Uterus (tissue), 4 donors: Measurements from ENCODE around the gene ZNF446. TPM values are rescaled to one million over a fixed set of nuclear protein-coding genes. Genes with fewer than 3 reads are reported as not detected.

Experiments used
- DNase-seq, 2 donors: peaks; one replicate each; pipeline ENCODE4 v3.0.0-alpha.2; 2019 to 2020
- H3K27ac ChIP-seq, 2 donors: fragments of 200-600 bp; sonication (generic); 1 replicate in 1 of 2; 2 replicates in 1 of 2; pipeline ENCODE4 v1.5.1; 2016 to 2018
- H3K27me3 ChIP-seq, 2 donors: fragments of 200-600 bp; sonication (generic); one replicate each; pipeline ENCODE4 v1.5.1; 2018 to 2019; ENCODE audit warnings: control low read depth in 1 of 2
- H3K36me3 ChIP-seq, 2 donors: fragments of 200-600 bp; sonication (generic); one replicate each; pipeline ENCODE4 v1.5.1; 2019; ENCODE audit warnings: control low read depth in 1 of 2
- H3K4me1 ChIP-seq, 2 donors: fragments of 200-600 bp; sonication (generic); one replicate each; pipeline ENCODE4 v1.5.1; 2018 to 2019; ENCODE audit warnings: control low read depth in 1 of 2
- H3K4me3 ChIP-seq, 2 donors: fragments of 200-600 bp; sonication (generic); 1 replicate in 1 of 2; 2 replicates in 1 of 2; pipeline ENCODE4 v1.5.1; 2018 to 2019; ENCODE audit warnings: mild to moderate bottlenecking in 1 of 2
- H3K9me3 ChIP-seq, 2 donors: fragments of 200-600 bp; sonication (generic); one replicate each; pipeline ENCODE4 v1.5.1; 2019; ENCODE audit warnings: control low read depth in 1 of 2
- POLR2A ChIP-seq, 2 donors: fragments of 450-650 bp; IDR thresholded peaks; one replicate each; pipeline ENCODE4 v1.6.1; 2016; ENCODE audit warnings: antibody characterized with exemption in 2 of 2, mild to moderate bottlenecking in 1 of 2, moderate library complexity in 1 of 2
- intact Hi-C: fragments of 100-400 bp; cut with DNase I; formaldehyde crosslinking; loops from one replicate; pipeline ENCODE4 v1.15.1; 2023; ENCODE audit warnings: low total_unique reads
- total RNA-seq, 4 donors: library from RNA; depleted of rRNA in 3 of 4; stranded (reverse); fragments of >200 nt in 3 of 4; gene quantifications; one replicate each; pipeline versions ENCODE4 v1.1.0 to v1.2.4, GENCODE V29; 2014 to 2023
- TF ChIP-seq, protein P1 (sequence below), 4 experiments: fragments of 200-600 bp in 2 of 4; fragments of 450-650 bp in 2 of 4; sonication (generic) in 2 of 4; IDR thresholded peaks; one replicate each; pipeline ENCODE4 v1.5.1; 2016 to 2019; ENCODE audit warnings: antibody characterized with exemption in 4 of 4, mild to moderate bottlenecking in 2 of 4, moderate library complexity in 1 of 4
- donor health status: DM: yes; HTN: yes; CAD: no.

The ZNF446 gene
- total RNA-seq, 4 donors from 2014 or later = 1.8 to 18.7 (median 11.4) TPM

DNA sequence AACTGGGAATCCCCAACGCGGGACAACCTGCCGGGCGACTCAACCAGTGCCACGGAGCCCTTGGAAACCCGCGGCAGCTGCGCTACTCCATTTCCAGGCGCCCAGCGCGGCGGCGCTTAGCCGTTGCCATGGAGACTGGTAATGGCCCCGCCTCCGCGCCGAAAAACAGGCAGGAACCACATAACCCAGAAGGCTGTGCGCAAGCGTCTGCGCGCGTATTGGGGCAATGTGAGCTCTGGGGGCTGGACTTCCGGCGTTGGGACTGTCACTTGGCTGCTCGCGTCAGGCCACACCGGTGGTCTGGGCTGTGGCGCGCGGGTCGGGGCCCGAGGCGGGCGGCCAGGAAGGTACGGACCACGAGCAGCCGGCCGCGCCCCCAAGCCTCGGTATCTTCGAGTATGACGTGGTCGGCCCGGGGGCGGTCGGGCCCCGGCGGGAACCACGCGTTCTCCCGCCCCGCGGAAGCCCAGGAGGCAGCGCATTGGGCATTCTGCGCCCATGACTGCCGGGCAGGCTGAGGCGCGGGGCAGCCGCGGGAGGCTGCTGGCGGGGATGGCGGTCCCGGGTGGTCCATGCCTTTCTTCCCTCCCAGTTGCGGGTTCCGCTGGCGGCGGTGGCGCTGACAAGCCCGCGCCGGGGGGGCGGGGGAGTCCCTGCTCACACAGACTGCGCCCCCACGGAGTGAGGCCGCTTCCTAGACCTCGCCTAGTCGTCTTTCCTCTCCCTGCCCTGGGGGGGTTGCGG lies 24.6 kb upstream of the ZNF446 start, which contains the start of gene ZNF324B:
ZNF324B (plus strand) TSS at position 265 of the 744 bp plus-strand sequence. CDS start 2,080 bp downstream, outside the sequence.
- Histone ChIP-seq H3K9me3 (no peaks in the 10 kb centered on the region), H3K27me3 (no peaks in the 10 kb centered on the region), H3K36me3 (no peaks in the 10 kb centered on the region), H3K4me3 (peak within 1 kb of the TSS; percentile 70 to 78), H3K27ac (peak within 1 kb of the TSS; percentile 40 to 70), H3K4me1 (peaks cover 0 to 4% of the 10 kb centered on the region in 2 donors)
- DNase-seq = peak; percentile 95
- intact Hi-C loops = no loop called here
- TF ChIP-seq, protein P1, sequence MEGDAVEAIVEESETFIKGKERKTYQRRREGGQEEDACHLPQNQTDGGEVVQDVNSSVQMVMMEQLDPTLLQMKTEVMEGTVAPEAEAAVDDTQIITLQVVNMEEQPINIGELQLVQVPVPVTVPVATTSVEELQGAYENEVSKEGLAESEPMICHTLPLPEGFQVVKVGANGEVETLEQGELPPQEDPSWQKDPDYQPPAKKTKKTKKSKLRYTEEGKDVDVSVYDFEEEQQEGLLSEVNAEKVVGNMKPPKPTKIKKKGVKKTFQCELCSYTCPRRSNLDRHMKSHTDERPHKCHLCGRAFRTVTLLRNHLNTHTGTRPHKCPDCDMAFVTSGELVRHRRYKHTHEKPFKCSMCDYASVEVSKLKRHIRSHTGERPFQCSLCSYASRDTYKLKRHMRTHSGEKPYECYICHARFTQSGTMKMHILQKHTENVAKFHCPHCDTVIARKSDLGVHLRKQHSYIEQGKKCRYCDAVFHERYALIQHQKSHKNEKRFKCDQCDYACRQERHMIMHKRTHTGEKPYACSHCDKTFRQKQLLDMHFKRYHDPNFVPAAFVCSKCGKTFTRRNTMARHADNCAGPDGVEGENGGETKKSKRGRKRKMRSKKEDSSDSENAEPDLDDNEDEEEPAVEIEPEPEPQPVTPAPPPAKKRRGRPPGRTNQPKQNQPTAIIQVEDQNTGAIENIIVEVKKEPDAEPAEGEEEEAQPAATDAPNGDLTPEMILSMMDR (IDR thresholded peaks at IDR 0.05) = no peak
- TF ChIP-seq POLR2A (IDR thresholded peaks at IDR 0.05) = peak; percentile 9 to 61

DNA sequence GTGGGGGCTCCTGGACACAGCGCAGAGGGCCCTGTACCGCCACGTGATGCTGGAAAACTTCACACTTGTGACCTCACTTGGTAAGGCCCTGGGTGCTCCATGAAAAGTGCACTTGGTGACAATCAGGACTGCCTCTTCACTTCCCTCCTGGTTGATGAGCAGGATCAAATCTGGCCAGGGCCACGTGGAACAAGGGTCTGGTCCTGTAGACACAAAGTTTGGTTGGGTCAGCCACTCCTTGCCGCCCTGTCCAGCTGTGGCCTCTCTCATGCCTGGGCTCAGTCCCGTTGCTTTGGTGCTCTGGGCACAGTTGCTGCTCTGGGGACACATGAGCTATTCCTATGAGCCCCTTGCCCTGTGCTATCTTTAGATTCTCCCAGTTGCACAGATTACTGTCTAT lies 22.4 kb upstream of the ZNF446 start:
- DNase-seq = no peak
- H3K36me3 ChIP-seq = no peaks in the 10 kb centered on the region
- intact Hi-C loops = no loop called here
- peaks cover 0 to 4% of the 10 kb centered on the region in 2 donors for H3K4me1 ChIP-seq
- no peak overlapping the region for H3K27ac ChIP-seq
- TF ChIP-seq POLR2A (IDR thresholded peaks at IDR 0.05) = no peak
- TF ChIP-seq, protein P1 (IDR thresholded peaks at IDR 0.05) = no peak
- no peaks in the 10 kb centered on the region for H3K27me3 ChIP-seq
- H3K4me3 ChIP-seq = no peak overlapping the region
- H3K9me3 ChIP-seq = no peaks in the 10 kb centered on the region

DNA sequence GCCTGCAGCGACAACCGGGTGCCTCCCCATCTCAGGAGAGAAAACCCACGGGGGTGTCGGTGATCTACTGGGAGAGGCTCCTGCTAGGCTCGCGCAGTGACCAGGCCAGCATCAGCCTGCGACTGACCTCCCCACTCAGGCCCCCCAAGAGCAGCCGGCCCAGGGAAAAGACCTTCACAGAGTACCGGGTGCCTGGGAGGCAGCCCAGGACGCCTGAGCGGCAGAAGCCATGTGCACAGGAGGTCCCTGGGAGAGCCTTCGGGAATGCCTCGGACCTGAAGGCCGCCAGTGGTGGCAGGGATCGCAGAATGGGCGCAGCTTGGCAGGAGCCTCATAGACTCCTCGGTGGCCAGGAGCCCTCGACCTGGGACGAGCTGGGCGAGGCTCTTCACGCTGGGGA lies 20.8 kb upstream of the ZNF446 start:
- intact Hi-C loops = no loop called here
- Histone ChIP-seq H3K27me3 (no peaks in the 10 kb centered on the region), H3K9me3 (no peaks in the 10 kb centered on the region), H3K27ac (no peak overlapping the region), H3K4me3 (no peak overlapping the region), H3K36me3 (no peaks in the 10 kb centered on the region), H3K4me1 (peaks cover 0 to 4% of the 10 kb centered on the region in 2 donors)
- TF ChIP-seq, protein P1 (IDR thresholded peaks at IDR 0.05) = no peak
- no peak for TF ChIP-seq POLR2A (IDR thresholded peaks at IDR 0.05)
- DNase-seq = no peak

DNA sequence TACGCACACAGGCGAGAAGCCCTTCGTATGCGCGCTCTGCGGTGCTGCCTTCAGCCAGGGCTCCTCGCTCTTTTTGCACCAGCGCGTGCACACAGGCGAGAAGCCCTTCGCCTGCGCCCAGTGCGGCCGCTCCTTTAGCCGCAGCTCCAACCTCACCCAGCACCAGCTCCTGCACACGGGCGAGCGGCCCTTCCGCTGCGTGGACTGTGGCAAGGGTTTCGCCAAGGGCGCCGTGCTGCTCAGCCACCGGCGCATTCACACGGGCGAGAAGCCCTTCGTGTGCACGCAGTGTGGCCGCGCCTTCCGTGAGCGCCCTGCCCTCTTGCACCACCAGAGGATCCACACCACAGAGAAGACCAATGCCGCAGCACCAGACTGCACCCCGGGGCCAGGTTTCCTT lies 20.0 kb upstream of the ZNF446 start:
- H3K9me3 ChIP-seq = no peaks in the 10 kb centered on the region
- no peaks in the 10 kb centered on the region for H3K36me3 ChIP-seq
- H3K4me3 ChIP-seq = no peak overlapping the region
- H3K4me1 ChIP-seq = peaks cover 0 to 4% of the 10 kb centered on the region in 2 donors
- intact Hi-C loops = no loop called here
- H3K27ac ChIP-seq = no peak overlapping the region
- H3K27me3 ChIP-seq = no peaks in the 10 kb centered on the region
- no peak for DNase-seq
- TF ChIP-seq, protein P1 (IDR thresholded peaks at IDR 0.05) = no peak
- TF ChIP-seq POLR2A (IDR thresholded peaks at IDR 0.05) = no peak

DNA sequence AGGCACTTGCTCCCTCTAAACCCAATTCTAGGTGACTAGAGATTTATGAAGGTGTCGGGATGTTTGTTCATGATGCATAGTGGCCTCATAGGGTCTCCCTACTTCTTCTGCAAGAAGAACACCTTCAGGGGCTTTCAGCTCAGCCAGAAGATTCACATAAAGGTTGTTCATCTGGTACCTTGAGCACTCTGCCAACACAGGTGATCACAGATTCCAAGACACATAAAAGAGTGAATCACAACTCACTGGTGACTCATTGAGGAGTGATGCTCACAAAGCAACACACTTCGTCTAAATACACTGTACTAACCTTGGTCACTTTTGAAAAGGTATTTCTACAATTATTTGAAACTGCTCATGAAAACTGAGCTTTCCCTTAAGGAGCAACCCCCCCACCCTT lies 16.1 kb upstream of the ZNF446 start:
- Histone ChIP-seq H3K4me1 (no peaks in the 10 kb centered on the region), H3K4me3 (no peak overlapping the region), H3K27ac (no peak overlapping the region), H3K36me3 (no peaks in the 10 kb centered on the region), H3K9me3 (no peaks in the 10 kb centered on the region), H3K27me3 (no peaks in the 10 kb centered on the region)
- DNase-seq = no peak
- TF ChIP-seq, protein P1 (IDR thresholded peaks at IDR 0.05) = no peak
- TF ChIP-seq POLR2A (IDR thresholded peaks at IDR 0.05) = no peak
- intact Hi-C loops = no loop called here
